HepG2 (cell line): ENCODE data around the gene ITGAX. TPM values are rescaled to one million over a fixed set of nuclear protein-coding genes. Genes with fewer than 3 reads are reported as not detected.

Source experiments
- IKZF1 ChIP-seq: fragments of 450-650 bp; IDR thresholded peaks from 2 replicates; pipeline ENCODE4 v1.7.1; 2016
- MAZ ChIP-seq, 2 experiments: sonication (generic) in 1 of 2; formaldehyde crosslinking in 1 of 2; IDR thresholded peaks; 2 replicates each; pipeline versions ENCODE4 v1.5.0 to v1.6.1; 2012 to 2020; ENCODE audit warnings: low read depth in 2 of 2, mild to moderate bottlenecking in 2 of 2, borderline replicate concordance in 1 of 2, improper control_type of control experiment in 1 of 2, low read length in 1 of 2, missing genetic modification reagents in 1 of 2, moderate library complexity in 1 of 2
- NFE2L1 ChIP-seq: sonication (generic); formaldehyde crosslinking; IDR thresholded peaks from 2 replicates; pipeline ENCODE4 v1.4.0; 2020; ENCODE audit warnings: missing genetic modification reagents, mild to moderate bottlenecking, borderline replicate concordance
- RBFOX2 ChIP-seq: fragments of 200-400 bp; formaldehyde crosslinking; IDR thresholded peaks from 2 replicates; pipeline ENCODE4 v1.6.1; 2017; ENCODE audit warnings: low read depth, mild to moderate bottlenecking, low read length
- TEAD3 ChIP-seq: optimal IDR thresholded peaks from 2 replicates; pipeline ENCODE3; 2016; ENCODE audit warnings: borderline replicate concordance
- XRCC5 ChIP-seq: fragments of 200-400 bp; formaldehyde crosslinking; optimal IDR thresholded peaks from 2 replicates; pipeline ENCODE3; 2017; ENCODE audit warnings: mild to moderate bottlenecking, low read length
- polyA plus RNA-seq, 8 experiments: library from polyadenylated mRNA; depleted of rRNA in 3 of 8; stranded (reverse) in 7 of 8; unstranded in 1 of 8; fragments of >200 nt; fragmentation: Illumina TruSeq in 4 of 8; extraction: Trizol in 4 of 8; gene quantifications; 2 replicates each; pipeline versions ENCODE4 v1.2.1 to v1.2.3, GENCODE V29; 2011 to 2016; ENCODE audit warnings: low read depth in 4 of 8, missing spikeins in 1 of 8, mixed read lengths in 1 of 8; ENCODE audit not compliant: insufficient read depth in 1 of 8
- total RNA-seq, 5 experiments: library from RNA; depleted of rRNA; stranded (reverse); fragments of >200 nt; fragmentation: Illumina TruSeq; extraction: Trizol; gene quantifications; 2 replicates each; pipeline ENCODE4 v1.2.3, GENCODE V29; 2016; ENCODE audit warnings: low read depth in 1 of 5
- TF ChIP-seq, protein P1 (sequence below): sonication (generic); formaldehyde crosslinking; IDR thresholded peaks from 2 replicates; pipeline ENCODE4 v1.4.0; 2020; ENCODE audit warnings: missing genetic modification reagents; ENCODE audit errors: not compliant biosample characterization
- TF ChIP-seq, protein P2 (sequence below): sonication (generic); formaldehyde crosslinking; IDR thresholded peaks from 2 replicates; pipeline ENCODE4 v1.4.0; 2020; ENCODE audit warnings: missing genetic modification reagents
- TF ChIP-seq, protein P3 (sequence below): sonication (generic); formaldehyde crosslinking; IDR thresholded peaks from 2 replicates; pipeline ENCODE4 v1.4.0; 2020; ENCODE audit warnings: mild to moderate bottlenecking, missing genetic modification reagents
- TF ChIP-seq, protein P4 (sequence below): sonication (generic); formaldehyde crosslinking; IDR thresholded peaks from 2 replicates; pipeline ENCODE4 v1.5.0; 2020; ENCODE audit warnings: mild to moderate bottlenecking, missing genetic modification reagents, moderate library complexity
- TF ChIP-seq, protein P5 (sequence below): sonication (generic); formaldehyde crosslinking; IDR thresholded peaks from 2 replicates; pipeline ENCODE4 v1.8.0; 2022; ENCODE audit warnings: missing genetic modification reagents, mild to moderate bottlenecking, moderate library complexity, borderline replicate concordance
- TF ChIP-seq, protein P6 (sequence below): sonication (generic); formaldehyde crosslinking; IDR thresholded peaks from 2 replicates; pipeline ENCODE4 v1.5.1; 2020; ENCODE audit warnings: missing genetic modification reagents, mild to moderate bottlenecking, borderline replicate concordance
- TF ChIP-seq, protein P7 (sequence below): sonication (generic); formaldehyde crosslinking; IDR thresholded peaks from 2 replicates; pipeline ENCODE4 v1.8.0; 2022; ENCODE audit warnings: missing genetic modification reagents, mild to moderate bottlenecking, inconsistent platforms, borderline replicate concordance
- TF ChIP-seq, protein P8 (sequence below): IDR thresholded peaks from 2 replicates; pipeline ENCODE4 v1.6.1; 2016; ENCODE audit warnings: mild to moderate bottlenecking

The ITGAX gene
- total and polyA plus RNA-seq, 2 of the 13 experiments (the other 11 are each of a cell fraction or from before 2014, with no cell fraction given): 0.32 TPM; not detected in 1

DNA sequence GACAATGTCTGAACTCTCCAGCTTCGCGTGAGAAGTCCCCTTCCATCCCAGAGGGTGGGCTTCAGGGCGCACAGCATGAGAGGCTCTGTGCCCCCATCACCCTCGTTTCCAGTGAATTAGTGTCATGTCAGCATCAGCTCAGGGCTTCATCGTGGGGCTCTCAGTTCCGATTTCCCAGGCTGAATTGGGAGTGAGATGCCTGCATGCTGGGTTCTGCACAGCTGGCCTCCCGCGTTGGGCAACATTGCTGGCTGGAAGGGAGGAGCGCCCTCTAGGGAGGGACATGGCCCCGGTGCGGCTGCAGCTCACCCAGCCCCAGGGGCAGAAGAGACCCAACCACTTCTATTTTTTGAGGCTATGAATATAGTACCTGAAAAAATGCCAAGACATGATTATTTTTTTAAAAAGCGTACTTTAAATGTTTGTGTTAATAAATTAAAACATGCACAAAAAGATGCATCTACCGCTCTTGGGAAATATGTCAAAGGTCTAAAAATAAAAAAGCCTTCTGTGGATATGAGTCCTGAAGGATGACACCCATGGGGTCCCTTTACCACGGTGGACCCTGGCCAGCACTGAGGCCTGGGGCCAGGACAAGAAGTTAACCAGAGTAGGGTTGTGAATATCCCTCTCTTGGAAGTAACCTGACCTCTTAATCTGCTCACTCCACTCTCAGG is 27.6 kb downstream of the ITGAX start (continued):
- TF ChIP-seq MAZ (IDR thresholded peaks at IDR 0.05; ENCODE audit: borderline replicate concordance, low read depth, low read length): 0 out of 2 replicates have a peak, but pooled peaks have one; percentile 24
- no peak for TF ChIP-seq MAZ (CRISPR knock-in tag; IDR thresholded peaks at IDR 0.05; ENCODE audit: low read depth)
- TF ChIP-seq IKZF1: no peak
- TF ChIP-seq, protein P1, sequence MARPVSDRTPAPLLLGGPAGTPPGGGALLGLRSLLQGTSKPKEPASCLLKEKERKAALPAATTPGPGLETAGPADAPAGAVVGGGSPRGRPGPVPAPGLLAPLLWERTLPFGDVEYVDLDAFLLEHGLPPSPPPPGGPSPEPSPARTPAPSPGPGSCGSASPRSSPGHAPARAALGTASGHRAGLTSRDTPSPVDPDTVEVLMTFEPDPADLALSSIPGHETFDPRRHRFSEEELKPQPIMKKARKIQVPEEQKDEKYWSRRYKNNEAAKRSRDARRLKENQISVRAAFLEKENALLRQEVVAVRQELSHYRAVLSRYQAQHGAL (CRISPR knock-in tag): no peak
- TF ChIP-seq, protein P2, sequence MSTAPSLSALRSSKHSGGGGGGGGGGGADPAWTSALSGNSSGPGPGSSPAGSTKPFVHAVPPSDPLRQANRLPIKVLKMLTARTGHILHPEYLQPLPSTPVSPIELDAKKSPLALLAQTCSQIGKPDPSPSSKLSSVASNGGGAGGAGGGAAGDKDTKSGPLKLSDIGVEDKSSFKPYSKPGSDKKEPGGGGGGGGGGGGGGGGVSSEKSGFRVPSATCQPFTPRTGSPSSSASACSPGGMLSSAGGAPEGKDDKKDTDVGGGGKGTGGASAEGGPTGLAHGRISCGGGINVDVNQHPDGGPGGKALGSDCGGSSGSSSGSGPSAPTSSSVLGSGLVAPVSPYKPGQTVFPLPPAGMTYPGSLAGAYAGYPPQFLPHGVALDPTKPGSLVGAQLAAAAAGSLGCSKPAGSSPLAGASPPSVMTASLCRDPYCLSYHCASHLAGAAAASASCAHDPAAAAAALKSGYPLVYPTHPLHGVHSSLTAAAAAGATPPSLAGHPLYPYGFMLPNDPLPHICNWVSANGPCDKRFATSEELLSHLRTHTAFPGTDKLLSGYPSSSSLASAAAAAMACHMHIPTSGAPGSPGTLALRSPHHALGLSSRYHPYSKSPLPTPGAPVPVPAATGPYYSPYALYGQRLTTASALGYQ: no peak
- TF ChIP-seq, protein P3, sequence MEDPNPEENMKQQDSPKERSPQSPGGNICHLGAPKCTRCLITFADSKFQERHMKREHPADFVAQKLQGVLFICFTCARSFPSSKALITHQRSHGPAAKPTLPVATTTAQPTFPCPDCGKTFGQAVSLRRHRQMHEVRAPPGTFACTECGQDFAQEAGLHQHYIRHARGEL (CRISPR knock-in tag): no peak
- TF ChIP-seq, protein P4, sequence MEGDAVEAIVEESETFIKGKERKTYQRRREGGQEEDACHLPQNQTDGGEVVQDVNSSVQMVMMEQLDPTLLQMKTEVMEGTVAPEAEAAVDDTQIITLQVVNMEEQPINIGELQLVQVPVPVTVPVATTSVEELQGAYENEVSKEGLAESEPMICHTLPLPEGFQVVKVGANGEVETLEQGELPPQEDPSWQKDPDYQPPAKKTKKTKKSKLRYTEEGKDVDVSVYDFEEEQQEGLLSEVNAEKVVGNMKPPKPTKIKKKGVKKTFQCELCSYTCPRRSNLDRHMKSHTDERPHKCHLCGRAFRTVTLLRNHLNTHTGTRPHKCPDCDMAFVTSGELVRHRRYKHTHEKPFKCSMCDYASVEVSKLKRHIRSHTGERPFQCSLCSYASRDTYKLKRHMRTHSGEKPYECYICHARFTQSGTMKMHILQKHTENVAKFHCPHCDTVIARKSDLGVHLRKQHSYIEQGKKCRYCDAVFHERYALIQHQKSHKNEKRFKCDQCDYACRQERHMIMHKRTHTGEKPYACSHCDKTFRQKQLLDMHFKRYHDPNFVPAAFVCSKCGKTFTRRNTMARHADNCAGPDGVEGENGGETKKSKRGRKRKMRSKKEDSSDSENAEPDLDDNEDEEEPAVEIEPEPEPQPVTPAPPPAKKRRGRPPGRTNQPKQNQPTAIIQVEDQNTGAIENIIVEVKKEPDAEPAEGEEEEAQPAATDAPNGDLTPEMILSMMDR (CRISPR knock-in tag): peak; percentile 90
- peak; percentile 93 for TF ChIP-seq XRCC5
- TF ChIP-seq, protein P5, sequence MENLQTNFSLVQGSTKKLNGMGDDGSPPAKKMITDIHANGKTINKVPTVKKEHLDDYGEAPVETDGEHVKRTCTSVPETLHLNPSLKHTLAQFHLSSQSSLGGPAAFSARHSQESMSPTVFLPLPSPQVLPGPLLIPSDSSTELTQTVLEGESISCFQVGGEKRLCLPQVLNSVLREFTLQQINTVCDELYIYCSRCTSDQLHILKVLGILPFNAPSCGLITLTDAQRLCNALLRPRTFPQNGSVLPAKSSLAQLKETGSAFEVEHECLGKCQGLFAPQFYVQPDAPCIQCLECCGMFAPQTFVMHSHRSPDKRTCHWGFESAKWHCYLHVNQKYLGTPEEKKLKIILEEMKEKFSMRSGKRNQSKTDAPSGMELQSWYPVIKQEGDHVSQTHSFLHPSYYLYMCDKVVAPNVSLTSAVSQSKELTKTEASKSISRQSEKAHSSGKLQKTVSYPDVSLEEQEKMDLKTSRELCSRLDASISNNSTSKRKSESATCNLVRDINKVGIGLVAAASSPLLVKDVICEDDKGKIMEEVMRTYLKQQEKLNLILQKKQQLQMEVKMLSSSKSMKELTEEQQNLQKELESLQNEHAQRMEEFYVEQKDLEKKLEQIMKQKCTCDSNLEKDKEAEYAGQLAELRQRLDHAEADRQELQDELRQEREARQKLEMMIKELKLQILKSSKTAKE (CRISPR knock-in tag): no peak
- TF ChIP-seq, protein P6, sequence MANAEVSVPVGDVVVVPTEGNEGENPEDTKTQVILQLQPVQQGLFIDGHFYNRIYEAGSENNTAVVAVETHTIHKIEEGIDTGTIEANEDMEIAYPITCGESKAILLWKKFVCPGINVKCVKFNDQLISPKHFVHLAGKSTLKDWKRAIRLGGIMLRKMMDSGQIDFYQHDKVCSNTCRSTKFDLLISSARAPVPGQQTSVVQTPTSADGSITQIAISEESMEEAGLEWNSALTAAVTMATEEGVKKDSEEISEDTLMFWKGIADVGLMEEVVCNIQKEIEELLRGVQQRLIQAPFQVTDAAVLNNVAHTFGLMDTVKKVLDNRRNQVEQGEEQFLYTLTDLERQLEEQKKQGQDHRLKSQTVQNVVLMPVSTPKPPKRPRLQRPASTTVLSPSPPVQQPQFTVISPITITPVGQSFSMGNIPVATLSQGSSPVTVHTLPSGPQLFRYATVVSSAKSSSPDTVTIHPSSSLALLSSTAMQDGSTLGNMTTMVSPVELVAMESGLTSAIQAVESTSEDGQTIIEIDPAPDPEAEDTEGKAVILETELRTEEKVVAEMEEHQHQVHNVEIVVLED (CRISPR knock-in tag): no peak
- no peak for TF ChIP-seq NFE2L1
- TF ChIP-seq, protein P7, sequence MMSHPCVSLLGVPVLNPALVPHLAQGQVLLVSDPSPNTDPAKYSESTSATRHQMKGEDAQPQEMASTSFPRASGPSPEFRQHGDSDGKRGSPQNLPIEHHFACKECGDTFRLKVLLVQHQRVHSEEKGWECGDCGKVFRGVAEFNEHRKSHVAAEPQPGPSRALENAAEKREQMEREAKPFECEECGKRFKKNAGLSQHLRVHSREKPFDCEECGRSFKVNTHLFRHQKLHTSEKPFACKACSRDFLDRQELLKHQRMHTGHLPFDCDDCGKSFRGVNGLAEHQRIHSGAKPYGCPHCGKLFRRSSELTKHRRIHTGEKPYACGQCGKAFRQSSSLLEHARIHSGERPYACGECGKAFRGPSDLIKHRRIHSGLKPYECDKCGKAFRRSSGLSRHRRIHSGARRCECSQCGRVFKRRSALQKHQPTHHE (CRISPR knock-in tag): no peak
- TF ChIP-seq, protein P8, sequence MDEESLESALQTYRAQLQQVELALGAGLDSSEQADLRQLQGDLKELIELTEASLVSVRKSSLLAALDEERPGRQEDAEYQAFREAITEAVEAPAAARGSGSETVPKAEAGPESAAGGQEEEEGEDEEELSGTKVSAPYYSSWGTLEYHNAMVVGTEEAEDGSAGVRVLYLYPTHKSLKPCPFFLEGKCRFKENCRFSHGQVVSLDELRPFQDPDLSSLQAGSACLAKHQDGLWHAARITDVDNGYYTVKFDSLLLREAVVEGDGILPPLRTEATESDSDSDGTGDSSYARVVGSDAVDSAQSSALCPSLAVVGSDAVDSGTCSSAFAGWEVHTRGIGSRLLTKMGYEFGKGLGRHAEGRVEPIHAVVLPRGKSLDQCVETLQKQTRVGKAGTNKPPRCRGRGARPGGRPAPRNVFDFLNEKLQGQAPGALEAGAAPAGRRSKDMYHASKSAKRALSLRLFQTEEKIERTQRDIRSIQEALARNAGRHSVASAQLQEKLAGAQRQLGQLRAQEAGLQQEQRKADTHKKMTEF (CRISPR knock-in tag): 0 out of 2 replicates have a peak, but pooled peaks have one; percentile 24
- peak; percentile 50 for TF ChIP-seq TEAD3 (CRISPR knock-in tag)
- TF ChIP-seq RBFOX2: no peak
